AG10803 (cell line): ENCODE results near the gene DCAF5.
A peak's percentile ranks its signal among the peaks of the same experiment; 100 is the strongest.
"Not testable (repeated sequence)": the region's sequence is repeated elsewhere in the genome, so short reads cannot be mapped to it uniquely, and the experiment has no call there.

Source experiments
- DNase-seq: peaks from one replicate; pipeline ENCODE4 v3.0.0; 2010; ENCODE audit warnings: low read depth
- H3K4me3 ChIP-seq: 2 replicates; pipeline ENCODE4 v1.5.1; 2011; ENCODE audit warnings: mild to moderate bottlenecking, low read length, control low read depth
- CTCF ChIP-seq: conservative IDR thresholded peaks from 2 replicates; pipeline ENCODE4 v1.5.1; 2011; ENCODE audit warnings: mild to moderate bottlenecking, low read length, control low read depth, inconsistent platforms

The DCAF5 gene

GRCh38 chr14:69072584-69072983, 80.3 kb downstream of the DCAF5 start:
- no peak for DNase-seq
- no peak overlapping the region for H3K4me3 ChIP-seq
- TF ChIP-seq CTCF, result no peak

- peak; percentile 94 for DNase-seq
- no peak for TF ChIP-seq CTCF
- no peak overlapping the region for H3K4me3 ChIP-seq
Measured at GRCh38 chr14:69068744-69069421, 84.0 kb downstream of the DCAF5 start.

GRCh38 chr14:69066396-69067171, 86.3 kb downstream of the DCAF5 start:
- H3K4me3 ChIP-seq, result no peak overlapping the region
- DNase-seq, result no peak
- TF ChIP-seq CTCF, result no peak

- DNase-seq, H3K4me3 ChIP-seq: not testable (repeated sequence)
Measured at GRCh38 chr14:69065934-69066333, 87.0 kb downstream of the DCAF5 start.

GRCh38 chr14:69064596-69064995, 88.3 kb downstream of the DCAF5 start:
- H3K4me3 ChIP-seq, result no peak overlapping the region
- TF ChIP-seq CTCF, result no peak
- DNase-seq, result no peak

- peak; percentile 17 for TF ChIP-seq CTCF
- DNase-seq, result peak; percentile 91
- H3K4me3 ChIP-seq, result no peak overlapping the region
Measured at GRCh38 chr14:69059658-69060623, 93.0 kb downstream of the DCAF5 start.
